NCI-H128 (cell line): ENCODE data around the gene NEK10.
"Not testable (repeated sequence)": the region's sequence is repeated elsewhere in the genome, so short reads cannot be mapped to it uniquely, and the experiment has no call there.

Experiments used
- DNase-seq: peaks from one replicate; lab custom pipeline; 2025; ENCODE audit not compliant: unreplicated experiment; lab: John Stamatoyannopoulos, UW

Gene NEK10

GRCh38 chr3:27312044-27312668 is 57.0 kb downstream of the NEK10 start:
- peak; percentile 0 for DNase-seq

- DNase-seq = no peak
These were observed 57.8 kb downstream of the NEK10 start for GRCh38 chr3:27311400-27311799.

- DNase-seq = no peak
These were observed 58.5 kb downstream of the NEK10 start for GRCh38 chr3:27310688-27311087.

- DNase-seq = no peak
These were observed 61.6 kb downstream of the NEK10 start for GRCh38 chr3:27307566-27307965.

- DNase-seq = no peak
These were observed 66.3 kb downstream of the NEK10 start for GRCh38 chr3:27302891-27303290.

- DNase-seq = not testable (repeated sequence)
These were observed 70.2 kb downstream of the NEK10 start for GRCh38 chr3:27298981-27299380.

GRCh38 chr3:27293939-27294338 is 75.2 kb downstream of the NEK10 start:
- no peak for DNase-seq

GRCh38 chr3:27290760-27291159 is 78.4 kb downstream of the NEK10 start:
- no peak for DNase-seq

GRCh38 chr3:27289769-27290413 is 79.3 kb downstream of the NEK10 start:
- no peak for DNase-seq

GRCh38 chr3:27287052-27287451 is 82.1 kb downstream of the NEK10 start:
- DNase-seq = no peak

- not testable (repeated sequence) for DNase-seq
These were observed 82.7 kb downstream of the NEK10 start for GRCh38 chr3:27286467-27286866.

- DNase-seq = no peak
These were observed 83.5 kb downstream of the NEK10 start for GRCh38 chr3:27285668-27286067.

GRCh38 chr3:27281671-27282150 is 87.5 kb downstream of the NEK10 start:
- no peak for DNase-seq

- no peak for DNase-seq
These were observed 90.1 kb downstream of the NEK10 start for GRCh38 chr3:27279123-27279522.

- DNase-seq = no peak
These were observed 90.7 kb downstream of the NEK10 start for GRCh38 chr3:27278383-27279055.

- DNase-seq = no peak
These were observed 93.7 kb downstream of the NEK10 start for GRCh38 chr3:27275441-27275990.

GRCh38 chr3:27271890-27272289 is 97.3 kb downstream of the NEK10 start:
- DNase-seq = no peak

GRCh38 chr3:27254896-27255295 is 114.3 kb downstream of the NEK10 start:
- DNase-seq = no peak

GRCh38 chr3:27253831-27254230 is 115.4 kb downstream of the NEK10 start:
- DNase-seq = no peak

GRCh38 chr3:27253391-27253790 is 115.8 kb downstream of the NEK10 start:
- DNase-seq = no peak

GRCh38 chr3:27252646-27253045 is 116.5 kb downstream of the NEK10 start:
- no peak for DNase-seq

GRCh38 chr3:27244374-27244773 is 124.8 kb downstream of the NEK10 start:
- DNase-seq = no peak
